HepG2 (cell line): ENCODE measurements around the gene NOC4L.

Experiments
- CTCF ChIP-seq: sonication (generic); formaldehyde crosslinking; IDR thresholded peaks from 2 replicates; pipeline ENCODE4 v1.5.0; 2020; ENCODE audit warnings: mild to moderate bottlenecking, missing genetic modification reagents, moderate library complexity
- EZH2 ChIP-seq: conservative IDR thresholded peaks from 2 replicates; pipeline ENCODE4 v1.6.1; 2012; ENCODE audit warnings: mild to moderate bottlenecking, low read depth, low read length, moderate library complexity
- GPBP1L1 ChIP-seq: sonication (generic); formaldehyde crosslinking; IDR thresholded peaks from 2 replicates; pipeline ENCODE4 v1.5.0; 2020; ENCODE audit warnings: mild to moderate bottlenecking, missing genetic modification reagents
- HMGXB3 ChIP-seq: sonication (generic); formaldehyde crosslinking; IDR thresholded peaks from 2 replicates; pipeline ENCODE4 v1.4.0; 2020; ENCODE audit warnings: missing genetic modification reagents, borderline replicate concordance
- KDM5A ChIP-seq: fragments of 200-600 bp; sonication (generic); IDR thresholded peaks from 2 replicates; pipeline ENCODE4 v1.7.0; 2018; ENCODE audit warnings: antibody characterized with exemption, mild to moderate bottlenecking, low read length, borderline replicate concordance
- NR1H2 ChIP-seq: sonication (generic); formaldehyde crosslinking; IDR thresholded peaks from 2 replicates; pipeline ENCODE4 v1.8.1; 2022; ENCODE audit warnings: low read depth, missing genetic modification reagents, borderline replicate concordance
- POLR2A ChIP-seq, 2 experiments: IDR thresholded peaks; 2 replicates each; pipeline ENCODE4 v1.6.1; 2011; ENCODE audit warnings: low read depth in 2 of 2, low read length in 2 of 2, mild to moderate bottlenecking in 1 of 2, moderate library complexity in 1 of 2; ENCODE audit not compliant: insufficient read depth in 1 of 2
- ZNF350 ChIP-seq: sonication (generic); formaldehyde crosslinking; IDR thresholded peaks from 2 replicates; pipeline ENCODE4 v1.4.0; 2020; ENCODE audit warnings: mild to moderate bottlenecking, low read depth, missing genetic modification reagents, borderline replicate concordance
- ZNF441 ChIP-seq: sonication (generic); formaldehyde crosslinking; IDR thresholded peaks from 2 replicates; pipeline ENCODE4 v1.7.0; 2021; ENCODE audit warnings: missing genetic modification reagents, borderline replicate concordance
- ZNF747 ChIP-seq: sonication (generic); formaldehyde crosslinking; IDR thresholded peaks from 2 replicates; pipeline ENCODE4 v1.8.1; 2023; ENCODE audit warnings: missing genetic modification reagents, mild to moderate bottlenecking, borderline replicate concordance
- TF ChIP-seq, protein P1 (sequence below): sonication (generic); formaldehyde crosslinking; IDR thresholded peaks from 2 replicates; pipeline ENCODE4 v1.4.0; 2020; ENCODE audit warnings: missing genetic modification reagents
- TF ChIP-seq, protein P2 (sequence below): sonication (generic); formaldehyde crosslinking; IDR thresholded peaks from 2 replicates; pipeline ENCODE4 v1.4.0; 2020; ENCODE audit warnings: missing genetic modification reagents

DNA sequence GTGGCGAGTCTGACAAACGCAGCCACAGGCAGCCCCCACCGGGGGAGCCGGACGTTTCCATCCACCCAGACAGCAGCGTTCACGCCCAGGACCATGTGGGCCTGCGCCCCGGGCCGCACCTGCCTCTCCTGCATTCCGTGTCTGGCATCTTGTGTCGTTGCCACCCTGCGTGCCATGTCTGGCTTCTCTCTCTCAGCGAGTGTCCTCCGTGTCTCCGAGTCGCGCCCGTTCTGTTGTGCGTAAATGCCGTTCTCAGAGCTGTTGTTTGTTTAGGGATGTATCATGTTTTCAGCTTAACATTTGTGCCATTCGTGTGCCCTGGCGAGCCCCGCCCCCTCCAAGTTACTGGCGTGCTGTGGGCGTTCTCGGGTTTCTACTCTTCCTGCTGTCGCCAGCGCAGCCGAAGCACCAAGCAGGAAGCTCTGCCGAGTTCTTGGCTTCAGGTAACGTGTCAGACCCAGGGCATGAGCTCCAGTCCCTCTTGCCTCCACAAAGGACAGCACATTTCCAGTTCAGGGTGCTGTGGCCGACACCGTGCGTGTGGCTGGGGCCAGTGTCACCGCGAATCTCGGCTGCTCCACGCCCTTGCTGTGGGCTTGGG, 34.6 kb downstream of the NOC4L start:
- TF ChIP-seq CTCF (CRISPR knock-in tag) (no peak), KDM5A (no peak), POLR2A (IDR thresholded peaks at IDR 0.05; ENCODE audit: insufficient read depth in 1 of 2, low read depth in 2 of 2, low read length in 2 of 2) (no peak), EZH2 (no peak), ZNF747 (no peak), NR1H2 (CRISPR knock-in tag) (no peak), HMGXB3 (CRISPR knock-in tag) (no peak), GPBP1L1 (CRISPR knock-in tag) (no peak), ZNF441 (no peak), ZNF350 (CRISPR knock-in tag) (no peak)
- TF ChIP-seq, protein P1, sequence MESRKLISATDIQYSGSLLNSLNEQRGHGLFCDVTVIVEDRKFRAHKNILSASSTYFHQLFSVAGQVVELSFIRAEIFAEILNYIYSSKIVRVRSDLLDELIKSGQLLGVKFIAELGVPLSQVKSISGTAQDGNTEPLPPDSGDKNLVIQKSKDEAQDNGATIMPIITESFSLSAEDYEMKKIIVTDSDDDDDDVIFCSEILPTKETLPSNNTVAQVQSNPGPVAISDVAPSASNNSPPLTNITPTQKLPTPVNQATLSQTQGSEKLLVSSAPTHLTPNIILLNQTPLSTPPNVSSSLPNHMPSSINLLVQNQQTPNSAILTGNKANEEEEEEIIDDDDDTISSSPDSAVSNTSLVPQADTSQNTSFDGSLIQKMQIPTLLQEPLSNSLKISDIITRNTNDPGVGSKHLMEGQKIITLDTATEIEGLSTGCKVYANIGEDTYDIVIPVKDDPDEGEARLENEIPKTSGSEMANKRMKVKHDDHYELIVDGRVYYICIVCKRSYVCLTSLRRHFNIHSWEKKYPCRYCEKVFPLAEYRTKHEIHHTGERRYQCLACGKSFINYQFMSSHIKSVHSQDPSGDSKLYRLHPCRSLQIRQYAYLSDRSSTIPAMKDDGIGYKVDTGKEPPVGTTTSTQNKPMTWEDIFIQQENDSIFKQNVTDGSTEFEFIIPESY (CRISPR knock-in tag) = no peak
- TF ChIP-seq, protein P2, sequence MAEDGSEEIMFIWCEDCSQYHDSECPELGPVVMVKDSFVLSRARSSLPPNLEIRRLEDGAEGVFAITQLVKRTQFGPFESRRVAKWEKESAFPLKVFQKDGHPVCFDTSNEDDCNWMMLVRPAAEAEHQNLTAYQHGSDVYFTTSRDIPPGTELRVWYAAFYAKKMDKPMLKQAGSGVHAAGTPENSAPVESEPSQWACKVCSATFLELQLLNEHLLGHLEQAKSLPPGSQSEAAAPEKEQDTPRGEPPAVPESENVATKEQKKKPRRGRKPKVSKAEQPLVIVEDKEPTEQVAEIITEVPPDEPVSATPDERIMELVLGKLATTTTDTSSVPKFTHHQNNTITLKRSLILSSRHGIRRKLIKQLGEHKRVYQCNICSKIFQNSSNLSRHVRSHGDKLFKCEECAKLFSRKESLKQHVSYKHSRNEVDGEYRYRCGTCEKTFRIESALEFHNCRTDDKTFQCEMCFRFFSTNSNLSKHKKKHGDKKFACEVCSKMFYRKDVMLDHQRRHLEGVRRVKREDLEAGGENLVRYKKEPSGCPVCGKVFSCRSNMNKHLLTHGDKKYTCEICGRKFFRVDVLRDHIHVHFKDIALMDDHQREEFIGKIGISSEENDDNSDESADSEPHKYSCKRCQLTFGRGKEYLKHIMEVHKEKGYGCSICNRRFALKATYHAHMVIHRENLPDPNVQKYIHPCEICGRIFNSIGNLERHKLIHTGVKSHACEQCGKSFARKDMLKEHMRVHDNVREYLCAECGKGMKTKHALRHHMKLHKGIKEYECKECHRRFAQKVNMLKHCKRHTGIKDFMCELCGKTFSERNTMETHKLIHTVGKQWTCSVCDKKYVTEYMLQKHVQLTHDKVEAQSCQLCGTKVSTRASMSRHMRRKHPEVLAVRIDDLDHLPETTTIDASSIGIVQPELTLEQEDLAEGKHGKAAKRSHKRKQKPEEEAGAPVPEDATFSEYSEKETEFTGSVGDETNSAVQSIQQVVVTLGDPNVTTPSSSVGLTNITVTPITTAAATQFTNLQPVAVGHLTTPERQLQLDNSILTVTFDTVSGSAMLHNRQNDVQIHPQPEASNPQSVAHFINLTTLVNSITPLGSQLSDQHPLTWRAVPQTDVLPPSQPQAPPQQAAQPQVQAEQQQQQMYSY = no peak
